HFF-Myc (cell line): ENCODE data around the gene NAA80.

Source experiments
- DNase-seq: peaks from one replicate; pipeline ENCODE4 v3.0.0-alpha.2; 2011; ENCODE audit warnings: low read depth; ENCODE audit errors: extremely low read depth
- H3K4me3 ChIP-seq: replicated peaks from 2 replicates; pipeline ENCODE4 v1.5.1; 2011; ENCODE audit warnings: low read depth, mild to moderate bottlenecking, control low read depth, low read length
- TF ChIP-seq, protein P1 (sequence below): IDR thresholded peaks from 2 replicates; pipeline ENCODE4 v1.5.1; 2012; ENCODE audit warnings: mild to moderate bottlenecking, low read depth, low read length, control low read depth; ENCODE audit errors: missing control alignments

NAA80 gene

DNA sequence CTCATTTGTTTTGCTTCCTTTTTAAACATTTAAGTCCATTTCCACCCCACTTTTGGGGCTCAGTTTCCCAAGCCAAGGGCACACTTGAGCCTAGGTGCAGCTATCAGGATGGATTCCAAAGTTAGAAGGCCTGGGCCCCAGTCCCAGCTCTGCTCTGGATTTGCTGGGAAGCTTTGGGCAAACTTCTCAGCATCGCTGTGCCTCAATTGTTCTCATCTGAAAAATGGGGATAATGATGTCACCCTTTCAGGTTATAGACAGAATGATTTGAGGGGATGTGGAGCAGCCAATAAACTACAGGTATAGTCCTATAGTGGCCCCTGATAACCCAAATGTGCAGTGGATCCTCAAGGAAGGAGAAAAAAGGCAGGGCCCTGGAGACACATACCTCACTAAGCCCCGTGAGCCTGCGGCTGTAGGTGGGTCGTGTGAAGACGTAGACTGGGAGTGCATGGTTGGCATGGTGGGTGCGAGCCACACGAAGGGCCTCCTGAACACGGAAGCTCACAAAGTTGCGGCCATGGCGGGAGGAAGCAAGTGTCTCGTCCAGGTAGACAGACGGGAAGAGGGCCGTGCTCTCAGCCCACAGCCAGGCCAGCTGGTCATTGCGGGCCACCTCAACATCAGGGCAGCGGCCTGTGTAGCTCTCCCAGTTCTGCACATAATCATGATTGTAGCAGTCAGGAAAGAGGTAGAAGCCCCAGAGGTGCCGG, 20.1 kb upstream of the NAA80 start:
- no peak for DNase-seq
- H3K4me3 ChIP-seq, result no peak overlapping the region
- TF ChIP-seq, protein P1, sequence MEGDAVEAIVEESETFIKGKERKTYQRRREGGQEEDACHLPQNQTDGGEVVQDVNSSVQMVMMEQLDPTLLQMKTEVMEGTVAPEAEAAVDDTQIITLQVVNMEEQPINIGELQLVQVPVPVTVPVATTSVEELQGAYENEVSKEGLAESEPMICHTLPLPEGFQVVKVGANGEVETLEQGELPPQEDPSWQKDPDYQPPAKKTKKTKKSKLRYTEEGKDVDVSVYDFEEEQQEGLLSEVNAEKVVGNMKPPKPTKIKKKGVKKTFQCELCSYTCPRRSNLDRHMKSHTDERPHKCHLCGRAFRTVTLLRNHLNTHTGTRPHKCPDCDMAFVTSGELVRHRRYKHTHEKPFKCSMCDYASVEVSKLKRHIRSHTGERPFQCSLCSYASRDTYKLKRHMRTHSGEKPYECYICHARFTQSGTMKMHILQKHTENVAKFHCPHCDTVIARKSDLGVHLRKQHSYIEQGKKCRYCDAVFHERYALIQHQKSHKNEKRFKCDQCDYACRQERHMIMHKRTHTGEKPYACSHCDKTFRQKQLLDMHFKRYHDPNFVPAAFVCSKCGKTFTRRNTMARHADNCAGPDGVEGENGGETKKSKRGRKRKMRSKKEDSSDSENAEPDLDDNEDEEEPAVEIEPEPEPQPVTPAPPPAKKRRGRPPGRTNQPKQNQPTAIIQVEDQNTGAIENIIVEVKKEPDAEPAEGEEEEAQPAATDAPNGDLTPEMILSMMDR, result no peak

GRCh38 chr3:50318615-50319014, 19.4 kb upstream of the NAA80 start:
- H3K4me3 ChIP-seq, result no peak overlapping the region
- no peak for DNase-seq
- TF ChIP-seq, protein P1, result no peak

DNA sequence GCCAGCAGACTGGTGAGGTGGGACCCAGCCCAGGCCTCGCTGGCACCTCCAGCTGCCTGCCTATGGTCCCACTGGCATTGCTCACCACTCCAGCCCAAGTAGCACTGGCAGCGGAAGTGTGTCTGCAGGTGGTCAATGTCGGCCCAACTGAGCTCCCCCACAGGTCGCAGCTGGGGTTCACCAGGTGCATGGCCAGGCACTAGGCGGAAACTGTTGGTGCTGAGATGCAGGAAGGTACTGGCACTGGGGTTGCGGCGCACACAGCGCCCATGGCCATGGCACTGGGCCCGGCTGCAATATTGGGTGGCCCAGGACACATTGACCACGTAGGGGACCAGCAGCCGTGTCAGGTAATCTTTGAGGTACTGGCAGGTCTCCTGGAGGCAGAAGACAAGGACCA, 19.0 kb upstream of the NAA80 start:
- DNase-seq, result no peak
- H3K4me3 ChIP-seq, result no peak overlapping the region
- TF ChIP-seq, protein P1, result no peak

DNA sequence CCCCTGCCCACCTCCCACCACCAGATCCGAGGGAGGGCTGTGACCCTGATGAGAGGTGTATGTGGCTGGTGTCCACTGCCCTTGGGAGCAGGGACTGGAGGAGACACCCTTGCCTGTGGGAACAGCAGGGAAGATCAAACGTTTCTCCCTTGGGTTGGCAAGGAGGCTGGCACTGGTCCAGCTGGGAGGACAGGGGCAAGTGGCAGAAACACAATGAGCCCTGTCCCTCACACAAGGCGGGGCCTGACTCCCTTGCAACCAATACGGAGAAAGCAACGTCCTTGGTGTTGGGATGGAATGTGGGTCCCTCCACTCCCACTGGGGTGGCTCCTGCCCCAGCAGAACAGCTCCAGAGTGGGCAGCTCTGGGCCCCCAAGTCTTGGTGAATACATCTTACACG, 18.1 kb upstream of the NAA80 start:
- DNase-seq, result no peak
- TF ChIP-seq, protein P1, result no peak

DNA sequence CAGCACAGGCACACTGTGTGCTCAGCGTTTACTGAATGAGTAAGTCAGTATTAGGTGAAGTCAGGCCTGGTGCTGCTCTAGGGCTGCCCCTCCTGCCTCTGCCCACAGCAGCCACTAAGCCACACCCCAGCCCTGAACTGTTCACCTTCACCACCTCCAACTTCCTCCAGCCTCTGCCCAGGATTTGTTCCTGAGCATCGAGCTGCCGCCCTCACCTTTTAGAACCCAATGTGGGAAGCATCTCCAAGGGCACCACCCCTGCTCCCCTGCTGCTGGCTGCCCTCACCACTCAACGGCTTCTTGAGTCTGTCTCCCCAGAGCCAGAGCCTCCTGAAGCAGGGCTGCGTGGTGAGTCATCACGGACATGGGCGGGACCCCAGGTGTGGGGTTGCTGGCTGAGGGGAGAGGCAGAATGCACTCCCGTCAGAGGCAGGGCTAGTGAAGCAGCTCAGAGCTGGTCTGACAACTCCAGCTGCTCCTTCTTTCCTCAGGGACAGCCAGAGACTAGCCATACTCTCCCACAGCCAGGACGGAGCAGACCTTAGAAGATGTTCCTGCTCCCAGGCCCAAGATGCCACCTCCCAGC, 17.5 kb upstream of the NAA80 start:
- TF ChIP-seq, protein P1, result no peak
- no peak for DNase-seq
- no peak overlapping the region for H3K4me3 ChIP-seq

More for the DNA sequence above, 18.1 kb upstream of the NAA80 start:
- H3K4me3 ChIP-seq, result no peak overlapping the region

- no peak overlapping the region for H3K4me3 ChIP-seq
- no peak for DNase-seq
- TF ChIP-seq, protein P1, result no peak
These were observed 15.6 kb upstream of the NAA80 start for GRCh38 chr3:50314816-50315215.
